Muscle layer of duodenum (tissue), 2 donors: ENCODE measurements around the gene ST6GALNAC3.
"Not testable (repeated sequence)": the region's sequence is repeated elsewhere in the genome, so short reads cannot be mapped to it uniquely, and the experiment has no call there.

Source experiments
- H3K27ac ChIP-seq: one replicate; pipeline ENCODE4 v1.7.0; 2013; ENCODE audit warnings: mild to moderate bottlenecking, low read length
- H3K27me3 ChIP-seq: one replicate; pipeline ENCODE4 v1.7.0; 2013; ENCODE audit warnings: low read depth, mild to moderate bottlenecking, control low read depth, low read length
- H3K36me3 ChIP-seq, 2 donors: one replicate each; pipeline ENCODE4 v1.7.0; 2013; ENCODE audit warnings: low read length in 2 of 2, control low read depth in 1 of 2, mild to moderate bottlenecking in 1 of 2; ENCODE audit not compliant: insufficient read depth in 2 of 2, control insufficient read depth in 1 of 2
- H3K4me1 ChIP-seq, 2 donors: one replicate each; pipeline ENCODE4 v1.7.0; 2013; ENCODE audit warnings: low read length in 2 of 2, mild to moderate bottlenecking in 2 of 2, control low read depth in 1 of 2, moderate library complexity in 1 of 2; ENCODE audit not compliant: insufficient read depth in 2 of 2, control insufficient read depth in 1 of 2
- H3K4me3 ChIP-seq, 2 donors: one replicate each; pipeline ENCODE4 v1.7.0; 2013; ENCODE audit warnings: low read length in 2 of 2, low read depth in 1 of 2, mild to moderate bottlenecking in 1 of 2
- H3K9me3 ChIP-seq, 2 donors: one replicate each; pipeline ENCODE4 v1.7.0; 2013; ENCODE audit warnings: low read length in 2 of 2, control low read depth in 1 of 2, mild to moderate bottlenecking in 1 of 2; ENCODE audit not compliant: control insufficient read depth in 1 of 2
- donor health status: healthy.

The ST6GALNAC3 gene

DNA sequence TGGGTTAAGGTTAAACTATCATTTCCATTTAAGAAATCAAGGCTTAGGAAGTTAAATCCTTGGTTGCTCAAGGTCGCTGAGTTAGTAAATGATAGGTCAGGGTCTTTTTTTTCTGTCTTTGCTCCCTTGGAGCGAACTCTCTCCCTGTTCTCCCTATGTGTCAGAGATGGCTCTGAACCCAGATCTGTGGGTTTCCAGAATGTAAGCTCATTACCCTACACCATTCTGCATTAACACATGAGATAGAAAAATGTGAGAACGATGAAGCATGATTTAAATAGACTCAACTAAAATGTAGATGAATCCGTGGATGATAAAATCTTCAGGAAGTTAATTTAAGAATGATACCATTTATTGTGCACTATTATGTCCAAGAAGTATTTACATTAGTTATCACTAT is 25.0 kb upstream of the ST6GALNAC3 start:
- no peak overlapping the region for H3K4me3 ChIP-seq

DNA sequence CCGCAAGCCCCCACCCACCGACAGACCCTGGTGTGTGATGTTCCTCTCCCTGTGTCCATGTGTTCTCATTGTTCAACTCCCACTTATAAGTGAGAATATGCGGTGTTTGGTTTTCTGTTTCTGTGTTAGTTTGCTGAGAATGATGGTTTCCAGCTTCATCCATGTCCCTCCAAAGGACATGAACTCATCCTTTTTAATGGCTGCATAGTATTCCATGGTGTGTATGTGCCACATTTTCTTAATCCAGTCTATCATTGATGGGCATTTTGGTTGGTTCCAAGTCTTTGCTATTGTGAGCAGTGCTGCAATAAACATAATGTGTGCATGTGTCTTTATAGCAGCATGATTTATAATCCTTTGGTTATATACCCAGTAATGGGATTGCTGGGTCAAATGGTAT is 24.5 kb upstream of the ST6GALNAC3 start:
- not testable (repeated sequence) for H3K27ac ChIP-seq, H3K9me3 ChIP-seq, H3K4me1 ChIP-seq, H3K36me3 ChIP-seq, H3K27me3 ChIP-seq, H3K4me3 ChIP-seq

More for the DNA sequence above, 25.0 kb upstream of the ST6GALNAC3 start:
- Histone ChIP-seq H3K4me1 (peaks cover 0 to 2% of the 10 kb centered on the region in 2 donors), H3K27ac (no peak overlapping the region), H3K36me3 (no peaks in the 10 kb centered on the region), H3K27me3 (no peaks in the 10 kb centered on the region), H3K9me3 (no peaks in the 10 kb centered on the region)

DNA sequence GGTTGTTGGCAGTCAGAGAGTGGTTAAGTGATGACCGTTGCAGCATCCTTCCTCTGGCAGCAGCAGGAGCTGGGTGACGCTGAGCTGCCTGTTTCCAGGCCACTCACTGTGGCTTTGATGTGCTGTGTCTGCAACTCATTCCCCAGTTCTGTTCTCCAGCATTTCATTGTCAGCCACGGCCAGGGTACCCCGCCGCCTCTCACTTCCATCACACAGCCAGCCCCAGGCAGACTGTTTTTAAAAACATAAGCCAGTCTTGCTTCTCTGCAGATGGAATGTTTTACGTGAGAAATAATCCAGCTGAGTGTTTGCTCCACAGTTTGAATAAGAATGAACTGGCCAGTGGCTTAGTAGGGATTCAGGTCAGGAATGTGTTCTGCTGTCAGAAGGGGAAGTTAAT is 21.5 kb upstream of the ST6GALNAC3 start:
- Histone ChIP-seq H3K4me1 (peaks cover 0 to 3% of the 10 kb centered on the region in 2 donors), H3K27ac (no peak overlapping the region), H3K27me3 (no peaks in the 10 kb centered on the region), H3K9me3 (no peaks in the 10 kb centered on the region), H3K4me3 (no peak overlapping the region), H3K36me3 (no peaks in the 10 kb centered on the region)

DNA sequence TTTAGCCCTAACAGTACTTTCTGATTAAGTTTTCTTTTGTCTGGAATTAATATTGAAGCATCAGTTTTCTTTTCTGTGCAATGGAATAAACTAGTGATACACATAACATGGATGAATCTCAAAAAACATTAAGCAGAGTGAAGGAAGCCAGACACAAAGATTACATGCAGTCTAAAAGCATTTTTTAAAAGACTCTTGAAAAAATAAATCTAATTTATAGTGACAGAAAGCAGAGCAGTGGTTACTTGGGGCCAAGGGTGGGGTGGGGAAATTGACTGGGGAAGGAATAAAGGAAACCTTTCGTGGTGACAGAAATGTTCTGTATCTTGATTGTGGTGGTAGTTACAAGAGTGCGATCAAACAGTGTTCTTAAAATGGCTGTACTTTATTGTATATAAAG is 20.2 kb upstream of the ST6GALNAC3 start:
- Histone ChIP-seq H3K9me3 (no peaks in the 10 kb centered on the region), H3K4me3 (no peak overlapping the region), H3K27ac (no peak overlapping the region), H3K27me3 (no peaks in the 10 kb centered on the region), H3K4me1 (peaks cover 0 to 3% of the 10 kb centered on the region in 2 donors), H3K36me3 (no peaks in the 10 kb centered on the region)

DNA sequence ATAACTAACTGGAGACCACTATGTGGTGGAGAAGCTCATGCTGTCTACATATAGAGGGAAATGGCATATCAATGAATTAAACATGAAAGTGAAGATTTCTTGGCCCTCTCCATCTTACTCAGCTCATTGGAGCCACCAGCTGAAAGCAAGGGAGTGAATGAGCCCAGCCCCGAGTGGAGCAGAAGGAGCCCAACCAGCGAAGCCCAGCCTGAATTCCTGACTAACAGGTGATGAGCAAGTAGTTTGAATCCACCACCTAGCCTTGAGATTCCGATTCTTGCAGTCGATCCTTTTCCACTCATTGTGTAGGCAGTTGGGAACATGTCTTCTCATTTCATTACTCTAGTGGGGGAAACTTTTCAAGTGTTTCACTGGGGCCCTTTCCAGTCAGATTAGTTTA is 18.6 kb upstream of the ST6GALNAC3 start:
- Histone ChIP-seq H3K9me3 (no peaks in the 10 kb centered on the region), H3K4me3 (no peak overlapping the region), H3K4me1 (peaks cover 0 to 3% of the 10 kb centered on the region in 2 donors), H3K27ac (no peak overlapping the region), H3K27me3 (no peaks in the 10 kb centered on the region), H3K36me3 (no peaks in the 10 kb centered on the region)

DNA sequence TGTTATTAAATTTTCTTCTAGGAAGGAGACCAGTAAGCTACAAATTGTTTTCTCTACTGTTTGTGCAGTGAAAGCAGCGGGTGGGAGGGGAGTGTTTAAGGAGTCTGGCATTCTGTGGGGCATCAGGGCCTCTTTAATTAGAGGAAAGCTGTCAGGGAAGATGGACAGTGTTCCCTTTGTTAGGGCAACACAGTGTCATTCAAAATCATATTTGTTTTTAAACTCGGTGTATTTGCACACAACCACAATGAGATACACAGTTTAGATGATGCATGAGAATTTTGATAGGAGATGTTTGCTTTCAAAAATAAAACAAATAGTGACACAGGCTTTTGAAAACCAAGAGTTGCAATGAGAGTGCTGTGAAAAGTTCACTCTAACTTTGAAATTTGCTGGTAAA is 15.1 kb upstream of the ST6GALNAC3 start:
- Histone ChIP-seq H3K27me3 (no peaks in the 10 kb centered on the region), H3K36me3 (no peaks in the 10 kb centered on the region), H3K4me3 (no peak overlapping the region), H3K9me3 (no peaks in the 10 kb centered on the region), H3K4me1 (peaks cover 0 to 2% of the 10 kb centered on the region in 2 donors), H3K27ac (no peak overlapping the region)

DNA sequence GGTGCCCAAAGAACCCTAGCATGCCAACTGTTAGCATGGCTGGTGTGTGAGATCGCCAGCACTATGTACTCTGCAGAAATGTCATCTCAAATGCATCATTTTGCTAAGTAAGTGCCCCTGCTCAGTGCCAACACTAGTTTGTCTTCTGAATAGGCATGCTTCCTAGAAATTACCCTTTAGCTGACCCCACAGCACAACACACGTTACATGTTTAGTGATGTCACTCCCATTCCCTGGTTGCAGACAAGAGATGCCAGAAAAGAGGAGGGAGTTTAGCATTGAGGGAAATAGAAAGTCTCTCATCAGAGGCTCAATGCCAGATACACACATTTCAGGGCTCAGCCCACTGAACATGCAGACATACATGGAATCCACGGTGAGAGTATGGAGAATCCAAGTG is 9.3 kb upstream of the ST6GALNAC3 start:
- no peaks in the 10 kb centered on the region for H3K27me3 ChIP-seq
- no peaks in the 10 kb centered on the region for H3K36me3 ChIP-seq
- H3K4me1 ChIP-seq = no peaks in the 10 kb centered on the region
- no peak overlapping the region for H3K27ac ChIP-seq
- no peak overlapping the region for H3K4me3 ChIP-seq
- no peaks in the 10 kb centered on the region for H3K9me3 ChIP-seq

DNA sequence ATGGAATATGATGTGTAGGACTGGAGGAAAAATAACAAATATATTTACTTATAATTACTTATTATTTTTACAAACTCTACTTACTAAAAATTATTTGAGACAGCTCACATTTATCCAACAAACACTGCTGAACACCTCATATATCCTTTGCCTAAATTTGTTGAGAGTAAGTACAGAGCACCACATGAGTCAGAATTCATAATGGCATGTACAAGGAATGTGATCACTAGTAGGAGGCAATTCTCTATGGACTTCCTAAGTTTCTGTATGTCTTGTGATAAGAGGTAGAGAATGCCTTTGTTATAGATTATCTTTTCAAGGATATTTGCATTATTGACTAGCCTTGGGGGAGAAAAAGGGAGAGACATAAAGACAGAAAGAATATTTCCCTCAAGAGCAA is 8.2 kb upstream of the ST6GALNAC3 start:
- H3K9me3 ChIP-seq = no peaks in the 10 kb centered on the region
- no peak overlapping the region for H3K27ac ChIP-seq
- no peaks in the 10 kb centered on the region for H3K27me3 ChIP-seq
- no peak overlapping the region for H3K4me3 ChIP-seq
- H3K4me1 ChIP-seq = no peaks in the 10 kb centered on the region
- no peaks in the 10 kb centered on the region for H3K36me3 ChIP-seq

DNA sequence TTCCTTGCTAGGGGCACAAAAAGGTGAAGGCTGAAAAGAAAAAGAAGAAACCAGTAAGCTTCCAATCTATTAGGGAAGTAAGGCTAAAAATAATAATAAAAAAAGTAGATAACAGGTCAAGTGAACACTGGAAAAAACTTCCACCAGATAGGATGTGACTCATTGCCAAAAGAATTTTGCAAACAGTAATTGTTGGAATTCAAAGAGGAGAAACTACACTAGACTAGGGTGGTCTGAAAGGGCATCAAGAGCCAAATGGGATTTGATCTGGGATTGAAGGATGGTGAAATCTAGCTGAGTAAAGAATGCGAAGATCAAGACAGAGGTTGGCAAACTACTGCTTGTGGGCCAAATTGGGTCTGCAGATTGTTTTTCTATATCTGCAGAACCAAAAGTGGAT is 6.0 kb upstream of the ST6GALNAC3 start:
- Histone ChIP-seq H3K4me3 (no peak overlapping the region), H3K9me3 (no peaks in the 10 kb centered on the region), H3K36me3 (no peaks in the 10 kb centered on the region), H3K4me1 (no peaks in the 10 kb centered on the region), H3K27ac (no peak overlapping the region), H3K27me3 (no peaks in the 10 kb centered on the region)

DNA sequence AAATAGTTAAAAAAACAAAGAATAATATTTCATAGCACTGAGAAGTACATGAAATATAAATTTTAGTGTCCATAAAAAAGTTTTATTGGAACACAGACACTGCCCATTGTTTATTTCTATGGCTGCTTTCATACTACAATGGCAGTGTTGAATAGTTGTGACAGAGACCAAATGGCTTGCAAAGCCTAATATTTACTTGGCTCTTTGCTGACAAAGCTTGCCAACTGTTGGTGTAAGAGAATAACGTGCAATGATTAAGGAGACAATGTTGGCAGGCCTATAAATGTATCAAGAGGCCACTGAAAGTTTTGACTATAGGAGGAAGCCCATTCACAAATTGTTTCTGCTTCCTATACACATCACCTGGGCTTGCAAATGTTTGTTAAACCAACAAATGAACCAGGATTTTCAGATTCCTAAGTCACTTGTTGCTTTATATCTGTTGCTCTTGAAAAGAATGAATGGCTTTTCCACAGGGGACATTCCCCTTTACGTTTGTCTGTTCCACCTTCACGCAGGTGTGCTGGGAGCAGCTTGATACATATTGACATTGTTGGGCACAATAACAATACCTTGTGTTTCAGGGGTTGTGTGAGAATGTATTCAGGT is 5.5 kb upstream of the ST6GALNAC3 start:
- no peak overlapping the region for H3K27ac ChIP-seq
- no peaks in the 10 kb centered on the region for H3K36me3 ChIP-seq
- no peak overlapping the region for H3K4me3 ChIP-seq
- H3K9me3 ChIP-seq = no peaks in the 10 kb centered on the region
- no peaks in the 10 kb centered on the region for H3K27me3 ChIP-seq
- no peaks in the 10 kb centered on the region for H3K4me1 ChIP-seq

DNA sequence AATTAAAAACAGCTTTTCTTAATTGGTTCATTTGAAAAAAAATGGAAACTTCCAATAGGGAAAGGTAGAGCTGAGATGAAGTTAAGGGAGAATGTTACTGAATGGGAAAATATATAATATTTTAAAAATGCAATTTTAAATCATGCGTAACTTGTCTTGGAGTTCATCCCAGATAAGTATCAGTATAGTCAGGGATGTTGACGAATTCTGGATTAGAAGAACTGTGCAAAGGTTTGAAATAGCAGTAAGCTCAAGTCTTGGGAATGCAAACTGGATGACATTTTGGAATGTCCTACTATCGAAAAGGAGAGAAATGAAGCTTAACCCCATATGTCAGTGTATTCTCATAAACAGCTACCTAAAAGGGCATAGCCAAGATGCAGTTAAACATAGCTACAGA is 4.0 kb upstream of the ST6GALNAC3 start:
- H3K27me3 ChIP-seq = no peaks in the 10 kb centered on the region
- H3K4me3 ChIP-seq = no peak overlapping the region
- H3K9me3 ChIP-seq = no peaks in the 10 kb centered on the region
- no peaks in the 10 kb centered on the region for H3K36me3 ChIP-seq
- no peaks in the 10 kb centered on the region for H3K4me1 ChIP-seq
- no peak overlapping the region for H3K27ac ChIP-seq

DNA sequence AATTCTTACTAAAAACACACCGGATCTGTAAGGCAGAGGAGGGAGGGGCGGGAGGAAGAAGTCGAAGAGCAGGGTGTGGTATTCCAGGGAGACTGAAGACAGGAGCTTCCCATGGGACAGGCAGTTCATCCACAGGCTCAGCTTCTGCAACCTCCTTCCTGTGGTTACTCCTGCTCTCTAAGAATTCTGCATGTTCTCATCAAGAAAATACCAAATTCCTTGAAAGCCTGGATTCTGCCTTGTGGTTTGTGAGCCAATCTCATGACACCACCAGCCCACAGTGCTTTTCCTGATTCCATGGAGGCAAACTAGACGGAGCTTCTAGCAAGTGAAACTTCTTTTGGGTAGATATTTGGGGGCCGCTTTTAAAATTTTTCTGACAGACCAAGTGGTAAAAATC is 1.1 kb upstream of the ST6GALNAC3 start:
- Histone ChIP-seq H3K9me3 (no peaks in the 10 kb centered on the region), H3K4me3 (no peak overlapping the region), H3K27ac (no peak overlapping the region), H3K4me1 (no peaks in the 10 kb centered on the region), H3K36me3 (no peaks in the 10 kb centered on the region), H3K27me3 (no peaks in the 10 kb centered on the region)
